K562 (cell line): ENCODE measurements around the gene C6orf62. TPM values are rescaled to one million over a fixed set of nuclear protein-coding genes. Genes with fewer than 3 reads are reported as not detected.

Experiments
- ATF4 ChIP-seq: fragments of 450-650 bp; formaldehyde crosslinking; IDR thresholded peaks from 2 replicates; pipeline ENCODE4 v1.4.0; 2022; ENCODE audit warnings: mild to moderate bottlenecking, moderate library complexity
- DNMT1 ChIP-seq: fragments of 450-650 bp; IDR thresholded peaks from 2 replicates; pipeline ENCODE4 v1.6.1; 2016; ENCODE audit warnings: antibody characterized with exemption, mild to moderate bottlenecking
- ERF ChIP-seq: fragments of 450-650 bp; formaldehyde crosslinking; IDR thresholded peaks from 2 replicates; pipeline ENCODE4 v1.4.0; 2020; ENCODE audit warnings: mild to moderate bottlenecking, mixed read lengths
- FOSL1 ChIP-seq: fragments of 200-800 bp; sonication (Bioruptor generic); conservative IDR thresholded peaks from 2 replicates; pipeline ENCODE4 v1.6.1; 2016; ENCODE audit warnings: missing genetic modification characterization, missing compliant biosample characterization
- FOXP1 ChIP-seq: sonication (generic); formaldehyde crosslinking; IDR thresholded peaks from 2 replicates; pipeline ENCODE4 v1.8.0; 2022; ENCODE audit warnings: mild to moderate bottlenecking, missing genetic modification reagents
- POLR3G ChIP-seq: IDR thresholded peaks from 2 replicates; pipeline ENCODE4 v1.6.1; 2011; ENCODE audit not compliant: insufficient read length, insufficient replicate concordance; ENCODE audit errors: extremely low read depth
- SMARCA5 ChIP-seq: fragments of 450-650 bp; IDR thresholded peaks from 2 replicates; pipeline ENCODE4 v1.6.1; 2016
- THRA ChIP-seq: fragments of 450-650 bp; IDR thresholded peaks from 2 replicates; pipeline ENCODE4 v1.6.1; 2017; ENCODE audit warnings: mild to moderate bottlenecking, moderate library complexity
- TRIM24 ChIP-seq, 2 experiments: fragments of 450-650 bp; IDR thresholded peaks; 2 replicates each; pipeline ENCODE4 v1.6.1; 2016
- TSHZ1 ChIP-seq: fragments of 250-450 bp; sonication (Bioruptor Pico); IDR thresholded peaks from 2 replicates; pipeline ENCODE4 v1.4.0; 2020; ENCODE audit warnings: mild to moderate bottlenecking, moderate library complexity
- ZBTB26 ChIP-seq: fragments of 450-650 bp; formaldehyde crosslinking; IDR thresholded peaks from 2 replicates; pipeline ENCODE4 v1.4.0; 2022; ENCODE audit warnings: missing genetic modification characterization
- ZBTB49 ChIP-seq: sonication (generic); formaldehyde crosslinking; IDR thresholded peaks from 2 replicates; pipeline ENCODE4 v1.8.0; 2022; ENCODE audit warnings: missing genetic modification reagents, mild to moderate bottlenecking, borderline replicate concordance
- ZNF23 ChIP-seq: fragments of 250-450 bp; sonication (Bioruptor Pico); IDR thresholded peaks from 2 replicates; pipeline ENCODE4 v1.4.0; 2020; ENCODE audit warnings: mild to moderate bottlenecking
- ZNF644 ChIP-seq: fragments of 200-800 bp; sonication (Bioruptor generic); IDR thresholded peaks from 2 replicates; pipeline ENCODE4 v1.6.1; 2016; ENCODE audit warnings: low read depth, missing genetic modification characterization, missing compliant biosample characterization
- polyA plus RNA-seq, 8 experiments: library from polyadenylated mRNA; depleted of rRNA in 4 of 8; stranded (reverse) in 5 of 8; unstranded in 3 of 8; fragments of >200 nt; fragmentation: Nextera tagmentation in 2 of 8; fragmentation: Illumina TruSeq in 1 of 8; extraction: Ambion mirVana in 2 of 8; extraction: Trizol in 1 of 8; gene quantifications; 2 replicates each; pipeline versions ENCODE4 v1.2.1 to v1.2.3, GENCODE V29; 2011 to 2014; ENCODE audit warnings: inconsistent platforms in 1 of 8, missing spikeins in 1 of 8
- total RNA-seq, 7 experiments: library from RNA; depleted of rRNA in 6 of 7; stranded (reverse); fragments of >200 nt in 6 of 7; fragmentation: Illumina TruSeq in 2 of 7; extraction: Trizol in 2 of 7; gene quantifications; 2 replicates each; pipeline versions ENCODE4 v1.2.1 to v1.2.3, GENCODE V29; 2011 to 2021; ENCODE audit warnings: low replicate concordance in 1 of 7

The C6orf62 gene
- total and polyA plus RNA-seq, 9 of the 15 experiments (the other 6 are each of a cell fraction or from before 2014, with no cell fraction given), result 48.5 to 579 (median 111) TPM

GRCh38 chr6:24666097-24666640 is 52.8 kb downstream of the C6orf62 start (continued):
- TF ChIP-seq ZBTB26 (CRISPR knock-in tag), result peak; percentile 50; the same call in 1 of the 2 replicates
- TF ChIP-seq DNMT1, result 0 out of 2 replicates have a peak, but pooled peaks have one; percentile 31
- no peak for TF ChIP-seq ZBTB49 (CRISPR knock-in tag)
- no peak for TF ChIP-seq FOSL1 (tag)
- TF ChIP-seq TSHZ1, result no peak
- no peak for TF ChIP-seq POLR3G
- no peak for TF ChIP-seq TRIM24 (IDR thresholded peaks at IDR 0.05)
- TF ChIP-seq ERF (CRISPR knock-in tag), result peak; percentile 25; the same call in 1 of the 2 replicates
- no peak for TF ChIP-seq THRA
- no peak for TF ChIP-seq FOXP1 (CRISPR knock-in tag)
- 0 out of 2 replicates have a peak, but pooled peaks have one; percentile 10 for TF ChIP-seq ATF4 (CRISPR knock-in tag)
- TF ChIP-seq ZNF23 (CRISPR knock-in tag), result no peak
- peak; percentile 74; the same call in 1 of the 2 replicates for TF ChIP-seq SMARCA5
- no peak for TF ChIP-seq ZNF644 (tag)
